ENCODE measurements around the gene DDX19B. TPM values are rescaled to one million over a fixed set of nuclear protein-coding genes. Genes with fewer than 3 reads are reported as not detected.

Gene DDX19B
- total RNA-seq, 3 donors from 2014 or later (not counting 1 experiment from before 2014, with no cell fraction given): 39.9 to 52.6 (median 48.8) TPM

DNA sequence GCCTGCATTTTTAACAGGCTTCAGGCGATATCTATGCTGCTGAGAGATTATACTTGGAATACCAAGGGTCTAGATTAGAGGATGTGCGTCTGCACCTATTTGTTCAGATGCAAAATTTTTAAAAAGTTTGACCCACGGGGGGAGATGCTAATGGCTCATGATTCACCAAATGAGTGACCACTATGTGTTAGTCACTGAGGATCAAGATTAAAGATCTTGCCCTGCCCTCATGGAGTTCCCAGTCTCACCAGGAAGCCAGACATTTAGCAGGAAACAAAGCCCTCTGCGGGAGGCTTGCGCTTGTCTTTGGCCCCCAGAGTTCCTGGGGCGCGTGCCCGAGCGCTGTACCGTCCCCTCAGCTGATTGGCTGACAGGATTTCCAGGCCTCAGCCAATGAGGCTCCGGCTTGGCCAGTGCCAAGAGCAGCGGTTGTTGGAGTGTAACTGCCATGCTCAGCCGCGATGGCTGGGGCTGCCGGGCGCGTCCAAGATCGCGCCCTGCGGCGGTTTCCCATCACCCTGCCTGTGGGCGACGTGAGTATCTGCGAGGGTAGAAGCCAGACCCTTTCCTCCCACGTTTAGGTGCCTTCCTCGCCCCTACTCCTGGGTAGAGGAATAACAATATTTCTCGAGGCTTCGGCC lies 4.5 kb upstream of the DDX19B start:
- Histone ChIP-seq H3K27me3 (ENCODE audit: control insufficient read depth, insufficient read depth, low read length) (no peaks in the 10 kb centered on the region), H3K4me1 (ENCODE audit: control insufficient read depth, insufficient read depth, low read length) (peaks cover 12% of the 10 kb centered on the region), H3K27ac (ENCODE audit: low read length) (no peak overlapping the region), H3K4me3 (ENCODE audit: low read length) (no peak overlapping the region), H3K36me3 (ENCODE audit: control insufficient read depth, insufficient read depth, low read length) (no peaks in the 10 kb centered on the region), H3K9me3 (ENCODE audit: control insufficient read depth, insufficient read depth, low read length) (no peaks in the 10 kb centered on the region)
- Mint-ChIP-seq H3K4me1 (peaks cover 14 to 17% of the 10 kb centered on the region in 2 donors), H3K36me3 (no peaks in the 10 kb centered on the region), H3K27me3 (ENCODE audit: low read depth in 2 of 2) (no peaks in the 10 kb centered on the region), H3K4me3 (no peak overlapping the region), H3K27ac (no peak overlapping the region), H3K9me3 (no peaks in the 10 kb centered on the region)
- intact Hi-C loops (cut with micrococcal nuclease): loop anchor here (5.0 kb wide), 1 partner anchor 47 kb away; no protein-coding TSS in a partner anchor
- no peak for ATAC-seq
- TF ChIP-seq, protein P1, sequence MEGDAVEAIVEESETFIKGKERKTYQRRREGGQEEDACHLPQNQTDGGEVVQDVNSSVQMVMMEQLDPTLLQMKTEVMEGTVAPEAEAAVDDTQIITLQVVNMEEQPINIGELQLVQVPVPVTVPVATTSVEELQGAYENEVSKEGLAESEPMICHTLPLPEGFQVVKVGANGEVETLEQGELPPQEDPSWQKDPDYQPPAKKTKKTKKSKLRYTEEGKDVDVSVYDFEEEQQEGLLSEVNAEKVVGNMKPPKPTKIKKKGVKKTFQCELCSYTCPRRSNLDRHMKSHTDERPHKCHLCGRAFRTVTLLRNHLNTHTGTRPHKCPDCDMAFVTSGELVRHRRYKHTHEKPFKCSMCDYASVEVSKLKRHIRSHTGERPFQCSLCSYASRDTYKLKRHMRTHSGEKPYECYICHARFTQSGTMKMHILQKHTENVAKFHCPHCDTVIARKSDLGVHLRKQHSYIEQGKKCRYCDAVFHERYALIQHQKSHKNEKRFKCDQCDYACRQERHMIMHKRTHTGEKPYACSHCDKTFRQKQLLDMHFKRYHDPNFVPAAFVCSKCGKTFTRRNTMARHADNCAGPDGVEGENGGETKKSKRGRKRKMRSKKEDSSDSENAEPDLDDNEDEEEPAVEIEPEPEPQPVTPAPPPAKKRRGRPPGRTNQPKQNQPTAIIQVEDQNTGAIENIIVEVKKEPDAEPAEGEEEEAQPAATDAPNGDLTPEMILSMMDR (IDR thresholded peaks at IDR 0.05): no peak
- 96% methylated on average over 28 of the region's 28 CpGs for WGBS (ENCODE audit: insufficient coverage)
- no peak for DNase-seq

DNA sequence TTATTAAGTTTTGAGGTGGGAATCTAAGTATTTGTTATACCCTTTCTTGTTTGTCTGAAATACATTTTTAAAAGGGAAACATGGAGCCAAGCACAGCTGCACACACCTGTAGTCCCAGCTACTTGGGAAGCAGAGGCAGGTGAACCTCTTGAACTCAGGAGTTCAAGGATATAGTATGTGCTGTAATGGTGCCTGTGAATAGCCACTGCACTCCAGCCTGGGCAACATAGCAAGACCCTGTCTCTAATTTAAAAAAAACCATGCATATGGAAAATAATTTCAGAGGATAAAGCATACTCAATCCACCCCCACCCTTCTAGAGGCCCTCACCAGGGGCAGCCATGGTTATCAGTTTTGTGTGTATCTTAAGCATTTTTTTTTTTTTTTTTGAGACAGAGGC lies 3.4 kb upstream of the DDX19B start:
- Mint-ChIP-seq H3K27ac (no peak overlapping the region), H3K4me1 (peaks cover 22 to 23% of the 10 kb centered on the region in 2 donors), H3K4me3 (no peak overlapping the region), H3K36me3 (peaks cover under 1% of the 10 kb centered on the region), H3K27me3 (ENCODE audit: low read depth in 2 of 2) (no peaks in the 10 kb centered on the region), H3K9me3 (no peaks in the 10 kb centered on the region)
- no peak overlapping the region for H3K27ac ChIP-seq (ENCODE audit: low read length)
- TF ChIP-seq, protein P1 (IDR thresholded peaks at IDR 0.05): no peak
- no peak overlapping the region for H3K4me3 ChIP-seq (ENCODE audit: low read length)
- intact Hi-C loops (cut with micrococcal nuclease): loop anchor here (5.0 kb wide), 1 partner anchor 48 kb away; no protein-coding TSS in a partner anchor
- no peaks in the 10 kb centered on the region for H3K36me3 ChIP-seq (ENCODE audit: control insufficient read depth, insufficient read depth, low read length)
- ATAC-seq (no peak), DNase-seq (no peak)
- H3K4me1 ChIP-seq (ENCODE audit: control insufficient read depth, insufficient read depth, low read length): peaks cover 16% of the 10 kb centered on the region
- H3K27me3 ChIP-seq (ENCODE audit: control insufficient read depth, insufficient read depth, low read length): no peaks in the 10 kb centered on the region
- no peaks in the 10 kb centered on the region for H3K9me3 ChIP-seq (ENCODE audit: control insufficient read depth, insufficient read depth, low read length)

DNA sequence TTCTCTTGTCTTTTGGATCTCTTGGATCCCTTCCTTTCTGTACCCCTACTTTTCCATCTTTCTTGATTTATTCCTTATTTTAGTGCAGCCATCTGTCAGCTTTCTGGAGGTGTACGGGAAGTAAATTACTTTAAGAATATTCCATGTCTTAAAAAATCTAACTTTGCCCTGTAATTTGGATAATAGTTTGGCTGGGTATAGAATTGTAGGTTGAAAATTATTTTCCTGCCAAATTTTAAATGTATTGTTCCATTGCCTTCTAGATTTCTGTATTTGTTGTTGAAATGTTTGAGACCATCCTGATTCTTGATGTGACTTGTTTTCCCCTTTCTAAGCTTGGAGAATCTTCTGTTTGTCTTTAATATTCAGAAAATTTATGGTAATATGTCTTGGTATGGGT lies 2.1 kb downstream of the DDX19B start:
- Mint-ChIP-seq H3K36me3 (peaks cover 13% of the 10 kb centered on the region), H3K4me3 (peak overlapping the region; percentile 90), H3K27ac (peak overlapping the region; percentile 93 to 97), H3K27me3 (ENCODE audit: low read depth in 2 of 2) (no peaks in the 10 kb centered on the region), H3K4me1 (peaks cover 48 to 51% of the 10 kb centered on the region in 2 donors), H3K9me3 (peaks cover 0 to 9% of the 10 kb centered on the region in 2 donors)
- intact Hi-C loops (cut with micrococcal nuclease): no loop called here
- Histone ChIP-seq H3K4me1 (ENCODE audit: control insufficient read depth, insufficient read depth, low read length) (peaks cover 17% of the 10 kb centered on the region), H3K27me3 (ENCODE audit: control insufficient read depth, insufficient read depth, low read length) (no peaks in the 10 kb centered on the region), H3K4me3 (ENCODE audit: low read length) (no peak overlapping the region), H3K9me3 (ENCODE audit: control insufficient read depth, insufficient read depth, low read length) (no peaks in the 10 kb centered on the region), H3K27ac (ENCODE audit: low read length) (no peak overlapping the region), H3K36me3 (ENCODE audit: control insufficient read depth, insufficient read depth, low read length) (no peaks in the 10 kb centered on the region)
- ATAC-seq (no peak), DNase-seq (no peak)
- WGBS (ENCODE audit: insufficient coverage): no CpG with 5 or more reads among the region's 1 CpG
- TF ChIP-seq, protein P1 (IDR thresholded peaks at IDR 0.05): no peak

DNA sequence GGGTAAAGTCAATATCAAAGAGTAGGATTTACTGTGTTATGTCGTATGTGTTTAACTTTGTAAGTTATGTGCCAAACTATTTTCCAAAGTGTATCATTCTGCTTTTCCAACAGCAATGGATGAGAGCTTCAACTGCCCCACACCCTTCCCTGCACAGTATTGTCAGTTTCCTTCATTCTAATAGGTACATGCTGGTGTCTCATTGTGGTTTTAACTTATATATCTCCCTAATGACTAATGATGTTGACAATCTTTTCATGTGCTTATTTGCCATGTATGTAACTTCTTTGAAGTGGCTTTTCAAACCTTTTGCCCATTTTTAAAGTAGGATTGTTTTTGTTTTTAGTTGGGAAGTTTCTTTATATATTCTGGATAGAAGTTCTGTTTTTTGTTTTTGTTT lies 3.8 kb downstream of the DDX19B start:
- no peak for ATAC-seq
- Mint-ChIP-seq H3K27me3 (ENCODE audit: low read depth in 2 of 2) (no peaks in the 10 kb centered on the region), H3K27ac (peak overlapping the region in 1 of 2 donors; percentile 93), H3K36me3 (peaks cover 13% of the 10 kb centered on the region), H3K4me1 (peaks cover 54 to 59% of the 10 kb centered on the region in 2 donors), H3K9me3 (peaks cover 0 to 9% of the 10 kb centered on the region in 2 donors), H3K4me3 (no peak overlapping the region)
- no peaks in the 10 kb centered on the region for H3K27me3 ChIP-seq (ENCODE audit: control insufficient read depth, insufficient read depth, low read length)
- H3K36me3 ChIP-seq (ENCODE audit: control insufficient read depth, insufficient read depth, low read length): no peaks in the 10 kb centered on the region
- TF ChIP-seq, protein P1 (IDR thresholded peaks at IDR 0.05): no peak
- DNase-seq: no peak
- no peak overlapping the region for H3K27ac ChIP-seq (ENCODE audit: low read length)
- no peaks in the 10 kb centered on the region for H3K9me3 ChIP-seq (ENCODE audit: control insufficient read depth, insufficient read depth, low read length)
- H3K4me3 ChIP-seq (ENCODE audit: low read length): no peak overlapping the region
- no CpG with 5 or more reads among the region's 1 CpG for WGBS (ENCODE audit: insufficient coverage)
- intact Hi-C loops (cut with micrococcal nuclease): no loop called here
- H3K4me1 ChIP-seq (ENCODE audit: control insufficient read depth, insufficient read depth, low read length): peaks cover 19% of the 10 kb centered on the region

Data from natural killer cell (primary cell).